Measurements from ENCODE around the gene AFM. TPM values are rescaled to one million over a fixed set of nuclear protein-coding genes. Genes with fewer than 3 reads are reported as not detected.

The AFM gene
- total RNA-seq, 1 donor from 2014 or later, result not detected

- DNase-seq (ENCODE audit: extremely low spot score, unreplicated experiment), result no peak
- H3K36me3 Mint-ChIP-seq (ENCODE audit: unreplicated experiment), result no peaks in the 10 kb centered on the region
Observed at GRCh38 chr4:73520821-73521220, 39.3 kb downstream of the AFM start.

GRCh38 chr4:73523126-73523525, 41.6 kb downstream of the AFM start:
- no peak overlapping the region for H3K27ac Mint-ChIP-seq (ENCODE audit: unreplicated experiment)
- no peak for DNase-seq (ENCODE audit: extremely low spot score, unreplicated experiment)
- no peak overlapping the region for H3K4me3 Mint-ChIP-seq (ENCODE audit: unreplicated experiment)
- no peaks in the 10 kb centered on the region for H3K36me3 Mint-ChIP-seq (ENCODE audit: unreplicated experiment)
- peaks cover 2% of the 10 kb centered on the region for H3K4me1 Mint-ChIP-seq (ENCODE audit: unreplicated experiment)
- TF ChIP-seq, protein P1, sequence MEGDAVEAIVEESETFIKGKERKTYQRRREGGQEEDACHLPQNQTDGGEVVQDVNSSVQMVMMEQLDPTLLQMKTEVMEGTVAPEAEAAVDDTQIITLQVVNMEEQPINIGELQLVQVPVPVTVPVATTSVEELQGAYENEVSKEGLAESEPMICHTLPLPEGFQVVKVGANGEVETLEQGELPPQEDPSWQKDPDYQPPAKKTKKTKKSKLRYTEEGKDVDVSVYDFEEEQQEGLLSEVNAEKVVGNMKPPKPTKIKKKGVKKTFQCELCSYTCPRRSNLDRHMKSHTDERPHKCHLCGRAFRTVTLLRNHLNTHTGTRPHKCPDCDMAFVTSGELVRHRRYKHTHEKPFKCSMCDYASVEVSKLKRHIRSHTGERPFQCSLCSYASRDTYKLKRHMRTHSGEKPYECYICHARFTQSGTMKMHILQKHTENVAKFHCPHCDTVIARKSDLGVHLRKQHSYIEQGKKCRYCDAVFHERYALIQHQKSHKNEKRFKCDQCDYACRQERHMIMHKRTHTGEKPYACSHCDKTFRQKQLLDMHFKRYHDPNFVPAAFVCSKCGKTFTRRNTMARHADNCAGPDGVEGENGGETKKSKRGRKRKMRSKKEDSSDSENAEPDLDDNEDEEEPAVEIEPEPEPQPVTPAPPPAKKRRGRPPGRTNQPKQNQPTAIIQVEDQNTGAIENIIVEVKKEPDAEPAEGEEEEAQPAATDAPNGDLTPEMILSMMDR (IDR thresholded peaks at IDR 0.05), result no peak
- H3K27me3 Mint-ChIP-seq (ENCODE audit: unreplicated experiment), result peaks cover 70% of the 10 kb centered on the region
- peaks cover 3% of the 10 kb centered on the region for H3K9me3 Mint-ChIP-seq (ENCODE audit: unreplicated experiment)

More at GRCh38 chr4:73520821-73521220, 39.3 kb downstream of the AFM start:
- Mint-ChIP-seq H3K4me3 (ENCODE audit: unreplicated experiment) (no peak overlapping the region), H3K9me3 (ENCODE audit: unreplicated experiment) (peaks cover 3% of the 10 kb centered on the region), H3K27ac (ENCODE audit: unreplicated experiment) (no peak overlapping the region), H3K27me3 (ENCODE audit: unreplicated experiment) (peaks cover 74% of the 10 kb centered on the region), H3K4me1 (ENCODE audit: unreplicated experiment) (peaks cover 2% of the 10 kb centered on the region)
- TF ChIP-seq, protein P1 (IDR thresholded peaks at IDR 0.05), result no peak

GRCh38 chr4:73525611-73526010, 44.1 kb downstream of the AFM start:
- DNase-seq (ENCODE audit: extremely low spot score, unreplicated experiment), result no peak
- Mint-ChIP-seq H3K27ac (ENCODE audit: unreplicated experiment) (no peak overlapping the region), H3K4me1 (ENCODE audit: unreplicated experiment) (peaks cover 2% of the 10 kb centered on the region), H3K27me3 (ENCODE audit: unreplicated experiment) (peaks cover 62% of the 10 kb centered on the region), H3K4me3 (ENCODE audit: unreplicated experiment) (no peak overlapping the region), H3K9me3 (ENCODE audit: unreplicated experiment) (no peaks in the 10 kb centered on the region), H3K36me3 (ENCODE audit: unreplicated experiment) (no peaks in the 10 kb centered on the region)
- TF ChIP-seq, protein P1 (IDR thresholded peaks at IDR 0.05), result no peak

- no peaks in the 10 kb centered on the region for H3K4me1 Mint-ChIP-seq (ENCODE audit: unreplicated experiment)
- H3K27ac Mint-ChIP-seq (ENCODE audit: unreplicated experiment), result no peak overlapping the region
- no peaks in the 10 kb centered on the region for H3K9me3 Mint-ChIP-seq (ENCODE audit: unreplicated experiment)
- TF ChIP-seq, protein P1 (IDR thresholded peaks at IDR 0.05), result no peak
- DNase-seq (ENCODE audit: extremely low spot score, unreplicated experiment), result no peak
- H3K27me3 Mint-ChIP-seq (ENCODE audit: unreplicated experiment), result peaks cover 61% of the 10 kb centered on the region
- no peak overlapping the region for H3K4me3 Mint-ChIP-seq (ENCODE audit: unreplicated experiment)
- no peaks in the 10 kb centered on the region for H3K36me3 Mint-ChIP-seq (ENCODE audit: unreplicated experiment)
Observed at GRCh38 chr4:73527196-73527595, 45.7 kb downstream of the AFM start.

DNA sequence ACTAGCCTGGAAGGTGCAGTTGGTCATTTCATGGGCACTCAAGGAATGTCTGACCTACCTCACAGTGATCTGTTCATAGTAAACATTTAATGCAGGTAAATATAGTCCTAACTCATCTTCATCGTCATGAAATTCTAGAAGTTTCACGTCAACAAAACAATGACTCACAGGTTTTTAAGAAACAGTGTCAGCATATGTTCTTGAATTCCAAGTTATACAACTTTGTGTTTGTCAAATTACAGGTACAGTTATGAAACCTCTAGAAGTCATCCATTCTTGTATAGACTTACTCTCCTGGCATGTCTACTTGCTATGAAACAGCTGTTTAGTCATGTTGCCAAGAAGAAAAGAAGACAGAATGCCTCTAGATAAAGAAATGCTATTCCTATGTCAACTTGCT, 46.6 kb downstream of the AFM start:
- H3K36me3 Mint-ChIP-seq (ENCODE audit: unreplicated experiment), result no peaks in the 10 kb centered on the region
- no peaks in the 10 kb centered on the region for H3K9me3 Mint-ChIP-seq (ENCODE audit: unreplicated experiment)
- H3K27ac Mint-ChIP-seq (ENCODE audit: unreplicated experiment), result no peak overlapping the region
- TF ChIP-seq, protein P1 (IDR thresholded peaks at IDR 0.05), result no peak
- no peaks in the 10 kb centered on the region for H3K4me1 Mint-ChIP-seq (ENCODE audit: unreplicated experiment)
- peaks cover 61% of the 10 kb centered on the region for H3K27me3 Mint-ChIP-seq (ENCODE audit: unreplicated experiment)
- no peak overlapping the region for H3K4me3 Mint-ChIP-seq (ENCODE audit: unreplicated experiment)
- DNase-seq (ENCODE audit: extremely low spot score, unreplicated experiment), result no peak

Data from osteocyte (in vitro differentiated cells).